Muscle of leg (tissue), 11 donors: ENCODE results near the gene SLAMF6. TPM values are rescaled to one million over a fixed set of nuclear protein-coding genes. Genes with fewer than 3 reads are reported as not detected.

Experiments used
- DNase-seq: peaks from one replicate; pipeline ENCODE4 v3.0.0; 2013
- H3K27ac ChIP-seq: one replicate; pipeline ENCODE4 v1.5.1; 2013; ENCODE audit warnings: mild to moderate bottlenecking, low read length, control low read depth
- H3K27me3 ChIP-seq: one replicate; pipeline ENCODE4 v1.6.1; 2013; ENCODE audit warnings: low read length; ENCODE audit not compliant: control insufficient read depth, insufficient read depth
- H3K36me3 ChIP-seq: one replicate; pipeline ENCODE4 v1.6.1; 2013; ENCODE audit warnings: low read length; ENCODE audit not compliant: control insufficient read depth, insufficient read depth
- H3K4me1 ChIP-seq: one replicate; pipeline ENCODE4 v1.6.1; 2013; ENCODE audit warnings: low read length; ENCODE audit not compliant: control insufficient read depth, insufficient read depth
- H3K4me3 ChIP-seq: one replicate; pipeline ENCODE4 v1.5.1; 2013; ENCODE audit warnings: low read length, control low read depth
- H3K9me3 ChIP-seq: replicated peaks from 2 replicates; pipeline ENCODE4 v1.6.1; 2013; ENCODE audit warnings: low read depth, low read length; ENCODE audit not compliant: control insufficient read depth
- WGBS: methylation state at CpG from one replicate; pipeline ENCODE4 v1.1.5; 2013; ENCODE audit warnings: missing lambda C conversion rate; ENCODE audit not compliant: insufficient coverage; 5-methylcytosine and 5-hydroxymethylcytosine counted together
- polyA plus RNA-seq, 8 donors: library from polyadenylated mRNA; unstranded; fragments of 120-200 nt; gene quantifications; one replicate each; pipeline versions ENCODE4 v1.2.1 to v1.2.3, GENCODE V29; 2013; ENCODE audit warnings: inconsistent platforms in 1 of 8, low replicate concordance in 1 of 8; ENCODE audit not compliant: insufficient read length in 8 of 8, insufficient read depth in 1 of 8
- total RNA-seq: library from RNA; stranded (reverse); fragments of 120-200 nt; gene quantifications from one replicate; pipeline ENCODE4 v1.2.4, GENCODE V29; 2013

The SLAMF6 gene
- total and polyA plus RNA-seq, 9 donors: 0.08 to 0.16 (median 0.13) TPM

GRCh38 chr1:160546942-160547341, 23.9 kb upstream of the SLAMF6 start:
- peak; percentile 33 for DNase-seq
- Histone ChIP-seq H3K27me3 (no peaks in the 10 kb centered on the region), H3K4me1 (no peaks in the 10 kb centered on the region), H3K9me3 (no peaks in the 10 kb centered on the region), H3K4me3 (no peak overlapping the region), H3K36me3 (no peaks in the 10 kb centered on the region), H3K27ac (no peak overlapping the region)
- no CpG with 5 or more reads among the region's 2 CpGs for WGBS

GRCh38 chr1:160544647-160545046, 21.6 kb upstream of the SLAMF6 start:
- no CpG with 5 or more reads among the region's 1 CpG for WGBS
- Histone ChIP-seq H3K27ac (no peak overlapping the region), H3K4me1 (no peaks in the 10 kb centered on the region), H3K36me3 (no peaks in the 10 kb centered on the region), H3K9me3 (no peaks in the 10 kb centered on the region), H3K4me3 (no peak overlapping the region), H3K27me3 (no peaks in the 10 kb centered on the region)
- no peak for DNase-seq

- no peaks in the 10 kb centered on the region for H3K27me3 ChIP-seq
- no peak overlapping the region for H3K4me3 ChIP-seq
- peak; percentile 29 for DNase-seq
- no CpG with 5 or more reads among the region's 2 CpGs for WGBS
- H3K9me3 ChIP-seq: no peaks in the 10 kb centered on the region
- no peak overlapping the region for H3K27ac ChIP-seq
- no peaks in the 10 kb centered on the region for H3K4me1 ChIP-seq
- H3K36me3 ChIP-seq: no peaks in the 10 kb centered on the region
Observed at GRCh38 chr1:160542303-160542945, 19.4 kb upstream of the SLAMF6 start.

- Histone ChIP-seq H3K36me3 (no peaks in the 10 kb centered on the region), H3K9me3 (no peaks in the 10 kb centered on the region), H3K27ac (no peak overlapping the region), H3K27me3 (no peaks in the 10 kb centered on the region), H3K4me1 (no peaks in the 10 kb centered on the region), H3K4me3 (no peak overlapping the region)
- WGBS: 33% methylated on average over 1 of the region's 1 CpG
- DNase-seq: no peak
Observed at GRCh38 chr1:160541622-160542302, 18.7 kb upstream of the SLAMF6 start.

- no peak overlapping the region for H3K4me3 ChIP-seq
- no peaks in the 10 kb centered on the region for H3K36me3 ChIP-seq
- DNase-seq: no peak
- H3K4me1 ChIP-seq: no peaks in the 10 kb centered on the region
- no peaks in the 10 kb centered on the region for H3K27me3 ChIP-seq
- H3K27ac ChIP-seq: no peak overlapping the region
- no peaks in the 10 kb centered on the region for H3K9me3 ChIP-seq
Observed at GRCh38 chr1:160540859-160541233, 17.8 kb upstream of the SLAMF6 start.

GRCh38 chr1:160539990-160540858, 17.2 kb upstream of the SLAMF6 start:
- H3K27me3 ChIP-seq: no peaks in the 10 kb centered on the region
- WGBS: 48% methylated on average over 4 of the region's 8 CpGs
- no peaks in the 10 kb centered on the region for H3K4me1 ChIP-seq
- H3K27ac ChIP-seq: no peak overlapping the region
- no peaks in the 10 kb centered on the region for H3K9me3 ChIP-seq
- DNase-seq: peak; percentile 24
- H3K36me3 ChIP-seq: no peaks in the 10 kb centered on the region
- H3K4me3 ChIP-seq: no peak overlapping the region

- no peak overlapping the region for H3K27ac ChIP-seq
- H3K36me3 ChIP-seq: no peaks in the 10 kb centered on the region
- no peaks in the 10 kb centered on the region for H3K4me1 ChIP-seq
- no peak overlapping the region for H3K4me3 ChIP-seq
- DNase-seq: no peak
- H3K9me3 ChIP-seq: no peaks in the 10 kb centered on the region
- no peaks in the 10 kb centered on the region for H3K27me3 ChIP-seq
- 79% methylated on average over 4 of the region's 6 CpGs for WGBS
Observed at GRCh38 chr1:160539684-160539989, 16.6 kb upstream of the SLAMF6 start.

- no peaks in the 10 kb centered on the region for H3K4me1 ChIP-seq
- no peaks in the 10 kb centered on the region for H3K27me3 ChIP-seq
- H3K36me3 ChIP-seq: no peaks in the 10 kb centered on the region
- no peak overlapping the region for H3K4me3 ChIP-seq
- DNase-seq: no peak
- no peak overlapping the region for H3K27ac ChIP-seq
- H3K9me3 ChIP-seq: no peaks in the 10 kb centered on the region
- 56% methylated on average over 1 of the region's 5 CpGs for WGBS
Observed at GRCh38 chr1:160538985-160539651, 16.1 kb upstream of the SLAMF6 start.

- Histone ChIP-seq H3K27me3 (no peaks in the 10 kb centered on the region), H3K4me3 (no peak overlapping the region), H3K4me1 (no peaks in the 10 kb centered on the region), H3K36me3 (no peaks in the 10 kb centered on the region), H3K9me3 (no peaks in the 10 kb centered on the region), H3K27ac (no peak overlapping the region)
- no CpG with 5 or more reads among the region's 8 CpGs for WGBS
- no peak for DNase-seq
Observed at GRCh38 chr1:160537714-160538665, 14.9 kb upstream of the SLAMF6 start.
